ENCODE measurements around the gene RPL21. TPM values are rescaled to one million over a fixed set of nuclear protein-coding genes. Genes with fewer than 3 reads are reported as not detected.

The RPL21 gene
- total RNA-seq, 2 experiments from 2014 or later, result 742 to 774 TPM

DNA sequence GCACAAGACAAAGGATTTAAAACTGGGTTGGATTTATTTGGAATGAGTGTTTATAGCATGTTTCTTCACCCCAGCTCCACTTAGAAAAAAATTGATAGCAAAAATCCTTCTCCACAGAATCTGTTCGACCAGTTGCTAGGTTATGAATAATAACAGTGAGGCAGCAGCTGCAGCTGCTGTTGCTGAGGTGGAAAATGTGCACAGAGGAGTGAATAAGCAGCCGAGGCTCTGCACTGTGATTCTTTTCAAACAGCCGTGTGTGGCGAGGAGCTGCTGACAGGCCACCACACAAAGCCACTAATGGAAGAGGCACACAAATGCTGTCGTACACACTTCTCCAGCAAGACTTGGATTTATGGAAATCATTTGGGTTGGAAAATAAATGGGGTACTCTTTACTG, 12.8 kb downstream of the RPL21 start:
- no peaks in the 10 kb centered on the region for H3K9me3 Mint-ChIP-seq
- H3K27ac Mint-ChIP-seq, result no peak overlapping the region
- H3K36me3 Mint-ChIP-seq (ENCODE audit: low read depth), result peaks cover 23% of the 10 kb centered on the region
- CTCF ChIA-PET, result interaction anchor here (1.0 kb wide), 1 partner anchor 77 kb away, joined by 3 read pairs; no protein-coding TSS in a partner anchor
- DNase-seq, result no peak
- no peak overlapping the region for H3K4me3 Mint-ChIP-seq
- H3K27me3 Mint-ChIP-seq, result no peaks in the 10 kb centered on the region
- peaks cover 25% of the 10 kb centered on the region for H3K4me1 Mint-ChIP-seq
- POLR2A ChIA-PET, result no interaction called here

- DNase-seq, result no peak
- Mint-ChIP-seq H3K9me3 (no peaks in the 10 kb centered on the region), H3K4me3 (no peak overlapping the region), H3K27me3 (no peaks in the 10 kb centered on the region), H3K27ac (no peak overlapping the region), H3K36me3 (ENCODE audit: low read depth) (peaks cover 18% of the 10 kb centered on the region), H3K4me1 (peaks cover 22% of the 10 kb centered on the region)
- ChIA-PET CTCF (interaction anchor here (1.0 kb wide), 1 partner anchor 77 kb away, joined by 3 read pairs; no protein-coding TSS in a partner anchor), POLR2A (no interaction called here)
Measured at GRCh38 chr13:27264648-27265047, 13.3 kb downstream of the RPL21 start.

DNA sequence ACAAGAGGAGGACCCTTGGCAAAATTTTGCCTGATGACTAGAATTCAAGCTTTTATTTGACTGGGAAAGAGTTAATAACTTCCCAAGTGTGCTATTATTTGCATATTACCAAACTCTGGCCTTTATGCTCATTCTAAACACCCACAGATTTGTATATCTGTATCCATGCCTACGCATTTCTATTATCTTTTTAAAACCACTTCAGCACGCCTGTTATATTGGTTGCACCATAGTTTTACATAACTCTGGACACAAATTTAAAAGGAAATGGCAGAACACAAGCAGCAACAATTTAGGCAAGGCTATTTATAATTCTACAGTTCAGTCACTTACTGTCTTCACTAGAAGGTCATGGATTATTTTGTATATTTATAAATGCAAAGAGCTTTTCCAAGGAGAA, 15.6 kb downstream of the RPL21 start:
- Mint-ChIP-seq H3K9me3 (no peaks in the 10 kb centered on the region), H3K4me3 (no peak overlapping the region), H3K27me3 (peaks cover 6% of the 10 kb centered on the region), H3K36me3 (ENCODE audit: low read depth) (peaks cover 3% of the 10 kb centered on the region), H3K27ac (no peak overlapping the region), H3K4me1 (peaks cover 16% of the 10 kb centered on the region)
- POLR2A ChIA-PET, result interaction anchor here (1.3 kb wide), 1 partner anchor 16 kb away, joined by 4 read pairs; the partner anchor contains the start of gene RPL21
- no peak for DNase-seq
- CTCF ChIA-PET, result no interaction called here

- CTCF ChIA-PET, result interaction anchor here (1.1 kb wide), 1 partner anchor 85 kb away, joined by 3 read pairs; no protein-coding TSS in a partner anchor
- H3K36me3 Mint-ChIP-seq (ENCODE audit: low read depth), result peaks cover 2% of the 10 kb centered on the region
- peaks cover 10% of the 10 kb centered on the region for H3K27me3 Mint-ChIP-seq
- peaks cover 15% of the 10 kb centered on the region for H3K4me1 Mint-ChIP-seq
- H3K4me3 Mint-ChIP-seq, result no peak overlapping the region
- no peak for DNase-seq
- no peak overlapping the region for H3K27ac Mint-ChIP-seq
- POLR2A ChIA-PET, result interaction anchor here (1.3 kb wide), 1 partner anchor 16 kb away, joined by 4 read pairs; the partner anchor contains the start of gene RPL21
- H3K9me3 Mint-ChIP-seq, result no peaks in the 10 kb centered on the region
Measured at GRCh38 chr13:27267596-27267995, 16.2 kb downstream of the RPL21 start.

GRCh38 chr13:27269114-27269665, 17.8 kb downstream of the RPL21 start:
- Mint-ChIP-seq H3K4me1 (peaks cover 12% of the 10 kb centered on the region), H3K27ac (no peak overlapping the region), H3K9me3 (no peaks in the 10 kb centered on the region), H3K27me3 (peaks cover 21% of the 10 kb centered on the region), H3K36me3 (ENCODE audit: low read depth) (no peaks in the 10 kb centered on the region), H3K4me3 (no peak overlapping the region)
- CTCF ChIA-PET, result interaction anchor here (1.0 kb wide), 1 partner anchor 70 kb away, joined by 4 read pairs; no protein-coding TSS in a partner anchor
- no peak for DNase-seq
- POLR2A ChIA-PET, result interaction anchor here (0.8 to 1.4 kb wide), 2 partner anchors 12 to 16 kb away, joined by 3 to 6 read pairs; no protein-coding TSS in a partner anchor

DNA sequence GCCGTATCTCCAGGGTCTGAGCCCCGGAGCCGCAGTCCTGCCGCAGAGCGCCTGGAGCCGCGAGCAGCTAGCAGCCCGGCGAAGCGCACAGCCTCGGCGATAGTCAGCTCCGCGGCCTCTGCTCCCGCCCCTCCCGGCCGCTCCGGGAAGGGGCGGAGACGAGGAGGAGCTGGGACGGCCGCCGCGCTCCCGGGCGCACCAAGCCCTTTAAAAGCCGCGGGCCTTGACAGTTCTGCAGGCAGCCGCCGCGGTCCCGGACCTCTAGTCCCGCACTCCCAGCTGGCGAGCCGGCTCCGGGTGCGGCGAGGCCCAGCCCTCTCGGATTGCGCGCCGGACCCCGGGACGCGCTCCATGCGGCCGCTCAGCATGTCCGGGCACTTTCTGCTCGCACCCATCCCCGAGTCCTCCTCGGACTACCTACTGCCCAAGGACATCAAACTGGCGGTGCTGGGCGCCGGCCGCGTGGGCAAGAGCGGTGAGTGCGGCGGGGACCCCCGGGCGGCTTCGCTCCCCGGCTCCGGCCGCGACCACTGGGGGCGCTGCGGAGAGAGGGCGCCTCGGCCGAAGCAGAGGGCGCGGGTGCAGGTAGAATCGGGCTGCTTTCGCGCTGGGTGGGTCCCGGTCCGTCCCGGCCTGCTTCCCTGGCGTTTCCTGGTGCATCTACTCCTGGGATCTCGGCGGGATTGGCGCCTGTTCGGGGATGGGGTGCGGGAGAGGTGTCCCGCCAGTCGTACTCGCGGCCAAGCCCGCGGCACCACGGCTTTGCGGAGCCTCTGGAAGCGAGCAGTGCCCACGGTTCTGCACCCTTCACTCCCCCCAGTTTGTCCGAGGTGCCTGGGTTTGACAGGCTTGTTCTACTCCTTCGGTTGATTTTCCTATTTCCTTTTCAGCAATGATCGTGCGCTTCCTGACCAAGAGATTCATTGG, 19.5 kb downstream of the RPL21 start, which contains the start of gene RASL11A:
Gene RASL11A (plus strand): TSS at position 237 of the 927 bp plus-strand sequence. CDS start 115 bp downstream, at position 352.
- H3K36me3 Mint-ChIP-seq (ENCODE audit: low read depth), result no peaks in the 10 kb centered on the region
- peaks cover 35% of the 10 kb centered on the region for H3K27me3 Mint-ChIP-seq
- DNase-seq, result peak; percentile 69
- H3K9me3 Mint-ChIP-seq, result no peaks in the 10 kb centered on the region
- H3K4me1 Mint-ChIP-seq, result peaks cover 12% of the 10 kb centered on the region
- H3K4me3 Mint-ChIP-seq, result peak within 1 kb of the TSS; percentile 76
- CTCF ChIA-PET, result interaction anchor here (0.5 to 2.2 kb wide), 23 partner anchors 8 to 288 kb away, joined by 3 to 10 read pairs (median 3); partner anchors contain the start of gene RPL21
- H3K27ac Mint-ChIP-seq, result no peak within 1 kb of the TSS
- POLR2A ChIA-PET, result interaction anchor here (1.1 to 1.5 kb wide), 3 partner anchors 14 to 20 kb away, joined by 4 to 8 read pairs (median 8); partner anchors contain the start of gene RPL21

- Mint-ChIP-seq H3K36me3 (ENCODE audit: low read depth) (no peaks in the 10 kb centered on the region), H3K27me3 (peaks cover 41% of the 10 kb centered on the region), H3K27ac (no peak overlapping the region), H3K9me3 (no peaks in the 10 kb centered on the region), H3K4me3 (peak overlapping the region; percentile 76), H3K4me1 (peaks cover 12% of the 10 kb centered on the region)
- ChIA-PET CTCF (interaction anchor here (0.9 to 2.2 kb wide), 4 partner anchors 15 to 286 kb away, joined by 3 to 10 read pairs (median 6); no protein-coding TSS in a partner anchor), POLR2A (interaction anchor here (1.5 kb wide), 1 partner anchor 21 kb away, joined by 8 read pairs; the partner anchor contains the start of gene RPL21)
- no peak for DNase-seq
Measured at GRCh38 chr13:27271570-27272096, 20.3 kb downstream of the RPL21 start.

- H3K27me3 Mint-ChIP-seq, result peaks cover 49% of the 10 kb centered on the region
- no peak overlapping the region for H3K27ac Mint-ChIP-seq
- H3K4me3 Mint-ChIP-seq, result no peak overlapping the region
- POLR2A ChIA-PET, result interaction anchor here (1.2 to 1.9 kb wide), 2 partner anchors 16 to 21 kb away, joined by 3 to 4 read pairs; no protein-coding TSS in a partner anchor
- peaks cover 12% of the 10 kb centered on the region for H3K4me1 Mint-ChIP-seq
- CTCF ChIA-PET, result interaction anchor here (0.6 to 0.7 kb wide), 2 partner anchors 80 to 354 kb away, joined by 3 to 7 read pairs; no protein-coding TSS in a partner anchor
- H3K36me3 Mint-ChIP-seq (ENCODE audit: low read depth), result no peaks in the 10 kb centered on the region
- H3K9me3 Mint-ChIP-seq, result no peaks in the 10 kb centered on the region
- no peak for DNase-seq
Measured at GRCh38 chr13:27273658-27274425, 22.5 kb downstream of the RPL21 start.

- ChIA-PET CTCF (interaction anchor here (0.9 to 1.5 kb wide), 6 partner anchors 28 to 289 kb away, joined by 3 read pairs; no protein-coding TSS in a partner anchor), POLR2A (interaction anchor here (1.2 to 1.9 kb wide), 2 partner anchors 17 to 22 kb away, joined by 3 to 4 read pairs; no protein-coding TSS in a partner anchor)
- H3K36me3 Mint-ChIP-seq (ENCODE audit: low read depth), result no peaks in the 10 kb centered on the region
- DNase-seq, result no peak
- H3K9me3 Mint-ChIP-seq, result no peaks in the 10 kb centered on the region
- no peak overlapping the region for H3K4me3 Mint-ChIP-seq
- H3K4me1 Mint-ChIP-seq, result peaks cover 16% of the 10 kb centered on the region
- H3K27me3 Mint-ChIP-seq, result peaks cover 49% of the 10 kb centered on the region
- no peak overlapping the region for H3K27ac Mint-ChIP-seq
Measured at GRCh38 chr13:27274631-27275030, 23.3 kb downstream of the RPL21 start.

DNA sequence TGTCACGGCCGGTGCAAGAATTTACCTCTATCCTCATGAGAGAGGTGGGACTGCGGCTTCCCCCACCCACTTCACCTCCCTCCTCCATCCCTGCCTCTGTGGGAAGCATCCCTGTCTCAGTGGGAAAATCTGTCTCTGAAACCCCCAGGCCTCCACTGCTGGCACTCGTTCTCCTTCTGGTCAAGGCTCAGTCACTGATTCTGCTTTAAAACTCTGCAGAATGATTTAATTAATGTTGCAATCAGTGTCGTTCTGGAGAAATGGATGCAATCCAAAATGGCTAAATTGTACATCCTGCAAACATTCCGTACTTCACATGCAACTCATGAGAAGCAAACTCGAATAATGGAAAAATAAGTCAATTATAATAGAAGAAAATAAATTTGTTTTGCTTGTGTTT, 24.8 kb downstream of the RPL21 start:
- POLR2A ChIA-PET, result interaction anchor here (1.9 kb wide), 1 partner anchor 23 kb away, joined by 4 read pairs; no protein-coding TSS in a partner anchor

GRCh38 chr13:27279506-27279905, 28.1 kb downstream of the RPL21 start:
- Mint-ChIP-seq H3K4me1 (peaks cover 4% of the 10 kb centered on the region), H3K4me3 (no peak overlapping the region), H3K9me3 (no peaks in the 10 kb centered on the region), H3K27me3 (peaks cover 25% of the 10 kb centered on the region), H3K36me3 (ENCODE audit: low read depth) (no peaks in the 10 kb centered on the region), H3K27ac (no peak overlapping the region)
- DNase-seq, result no peak
- ChIA-PET CTCF (interaction anchor here (0.9 kb wide), 1 partner anchor 9 kb away, joined by 3 read pairs; the partner anchor contains the start of gene RASL11A), POLR2A (no interaction called here)

More for the DNA sequence above, 24.8 kb downstream of the RPL21 start:
- H3K36me3 Mint-ChIP-seq (ENCODE audit: low read depth), result no peaks in the 10 kb centered on the region
- H3K27me3 Mint-ChIP-seq, result peaks cover 46% of the 10 kb centered on the region
- CTCF ChIA-PET, result interaction anchor here (1.5 kb wide), 1 partner anchor 30 kb away, joined by 3 read pairs; no protein-coding TSS in a partner anchor
- H3K4me1 Mint-ChIP-seq, result peaks cover 9% of the 10 kb centered on the region
- H3K4me3 Mint-ChIP-seq, result no peak overlapping the region
- DNase-seq, result no peak
- no peak overlapping the region for H3K27ac Mint-ChIP-seq
- no peaks in the 10 kb centered on the region for H3K9me3 Mint-ChIP-seq
